OCI-LY7 (cell line): Measurements from ENCODE around the gene CARS1.

Experiments
- CTCF ChIP-seq: fragments of 200-600 bp; sonication (generic); conservative IDR thresholded peaks from 2 replicates; pipeline ENCODE4 v1.5.1; 2014; ENCODE audit warnings: mild to moderate bottlenecking, antibody characterized with exemption, low read length, moderate library complexity, mixed read lengths
- EZH2phosphoT487 ChIP-seq: fragments of 200-600 bp; sonication (generic); IDR thresholded peaks from 2 replicates; pipeline ENCODE4 v1.6.1; 2018; ENCODE audit warnings: low read depth, borderline replicate concordance, mild to moderate bottlenecking, mixed run types, antibody characterized with exemption, low read length, moderate library complexity, mixed read lengths

GRCh38 chr11:3052567-3052966 lies 4.7 kb downstream of the CARS1 start:
- TF ChIP-seq CTCF (no peak), EZH2phosphoT487 (no peak)
